K562 (cell line): ENCODE results near the gene DHX40. TPM values are rescaled to one million over a fixed set of nuclear protein-coding genes. Genes with fewer than 3 reads are reported as not detected.

Experiments
- ADNP ChIP-seq: fragments of 200-800 bp; sonication (Bioruptor generic); IDR thresholded peaks from 2 replicates; pipeline ENCODE4 v1.6.1; 2016; ENCODE audit warnings: missing genetic modification characterization, missing compliant biosample characterization
- CBFA2T3 ChIP-seq: fragments of 450-650 bp; IDR thresholded peaks from 2 replicates; pipeline ENCODE4 v1.6.1; 2017
- ELF2 ChIP-seq: fragments of 250-450 bp; sonication (Bioruptor Pico); IDR thresholded peaks from 2 replicates; pipeline ENCODE4 v1.5.0; 2021; ENCODE audit warnings: mild to moderate bottlenecking
- FOXM1 ChIP-seq, 2 experiments: fragments of 450-650 bp in 1 of 2; sonication (generic) in 1 of 2; formaldehyde crosslinking in 1 of 2; IDR thresholded peaks; 2 replicates each; pipeline versions ENCODE4 v1.6.1 to v1.9.0; 2017 to 2022; ENCODE audit warnings: low read depth in 2 of 2, mild to moderate bottlenecking in 2 of 2, missing genetic modification reagents in 1 of 2, moderate library complexity in 1 of 2
- FUS ChIP-seq: fragments of 200-400 bp; formaldehyde crosslinking; optimal IDR thresholded peaks from 2 replicates; pipeline ENCODE3; 2017; ENCODE audit warnings: low read depth, low read length
- JUND ChIP-seq, 2 experiments: IDR thresholded peaks; 2 replicates in 1 of 2; 3 replicates in 1 of 2; pipeline ENCODE4 v1.6.1; 2011; ENCODE audit warnings: borderline replicate concordance in 2 of 2, low read depth in 2 of 2, low read length in 2 of 2, improper control_type of control experiment in 1 of 2, missing biosample characterization in 1 of 2, missing genetic modification characterization in 1 of 2, missing genetic modification reagents in 1 of 2
- MAFG ChIP-seq: fragments of 450-650 bp; conservative IDR thresholded peaks from 2 replicates; pipeline ENCODE4 v1.6.1; 2016; ENCODE audit warnings: missing genetic modification characterization, missing compliant biosample characterization
- NBN ChIP-seq: fragments of 450-650 bp; IDR thresholded peaks from 2 replicates; pipeline ENCODE4 v1.6.1; 2016; ENCODE audit warnings: low read depth, mild to moderate bottlenecking
- ZNF134 ChIP-seq: fragments of 250-450 bp; sonication (Bioruptor Pico); conservative IDR thresholded peaks from 2 replicates; pipeline ENCODE4 v1.4.0; 2020
- ZNF444 ChIP-seq: fragments of 250-450 bp; sonication (Bioruptor Pico); IDR thresholded peaks from 2 replicates; pipeline ENCODE4 v1.4.0; 2020; ENCODE audit warnings: mild to moderate bottlenecking, moderate library complexity
- polyA plus RNA-seq, 8 experiments: library from polyadenylated mRNA; depleted of rRNA in 4 of 8; stranded (reverse) in 5 of 8; unstranded in 3 of 8; fragments of >200 nt; fragmentation: Nextera tagmentation in 2 of 8; fragmentation: Illumina TruSeq in 1 of 8; extraction: Ambion mirVana in 2 of 8; extraction: Trizol in 1 of 8; gene quantifications; 2 replicates each; pipeline versions ENCODE4 v1.2.1 to v1.2.3, GENCODE V29; 2011 to 2014; ENCODE audit warnings: inconsistent platforms in 1 of 8, missing spikeins in 1 of 8
- total RNA-seq, 7 experiments: library from RNA; depleted of rRNA in 6 of 7; stranded (reverse); fragments of >200 nt in 6 of 7; fragmentation: Illumina TruSeq in 2 of 7; extraction: Trizol in 2 of 7; gene quantifications; 2 replicates each; pipeline versions ENCODE4 v1.2.1 to v1.2.3, GENCODE V29; 2011 to 2021; ENCODE audit warnings: low replicate concordance in 1 of 7
- TF ChIP-seq, protein P1 (sequence below), 2 experiments: fragments of 450-650 bp in 1 of 2; sonication (generic) in 1 of 2; formaldehyde crosslinking in 1 of 2; IDR thresholded peaks in 1 of 2; conservative IDR thresholded peaks in 1 of 2; 2 replicates each; pipeline versions ENCODE4 v1.6.1 to v1.8.1; 2016 to 2023; ENCODE audit warnings: mild to moderate bottlenecking in 2 of 2, moderate library complexity in 2 of 2, inconsistent platforms in 1 of 2, missing genetic modification reagents in 1 of 2
- TF ChIP-seq, protein P2 (sequence below): fragments of 250-450 bp; sonication (Bioruptor Pico); IDR thresholded peaks from 2 replicates; pipeline ENCODE4 v1.5.0; 2021; ENCODE audit warnings: mild to moderate bottlenecking, moderate library complexity
- TF ChIP-seq, protein P3 (sequence below): fragments of 450-650 bp; IDR thresholded peaks from 2 replicates; pipeline ENCODE4 v1.6.1; 2016; ENCODE audit warnings: low read depth

Gene DHX40
- total and polyA plus RNA-seq, 9 of the 15 experiments (the other 6 are each of a cell fraction or from before 2014, with no cell fraction given) = 7.2 to 38.6 (median 18.7) TPM

DNA sequence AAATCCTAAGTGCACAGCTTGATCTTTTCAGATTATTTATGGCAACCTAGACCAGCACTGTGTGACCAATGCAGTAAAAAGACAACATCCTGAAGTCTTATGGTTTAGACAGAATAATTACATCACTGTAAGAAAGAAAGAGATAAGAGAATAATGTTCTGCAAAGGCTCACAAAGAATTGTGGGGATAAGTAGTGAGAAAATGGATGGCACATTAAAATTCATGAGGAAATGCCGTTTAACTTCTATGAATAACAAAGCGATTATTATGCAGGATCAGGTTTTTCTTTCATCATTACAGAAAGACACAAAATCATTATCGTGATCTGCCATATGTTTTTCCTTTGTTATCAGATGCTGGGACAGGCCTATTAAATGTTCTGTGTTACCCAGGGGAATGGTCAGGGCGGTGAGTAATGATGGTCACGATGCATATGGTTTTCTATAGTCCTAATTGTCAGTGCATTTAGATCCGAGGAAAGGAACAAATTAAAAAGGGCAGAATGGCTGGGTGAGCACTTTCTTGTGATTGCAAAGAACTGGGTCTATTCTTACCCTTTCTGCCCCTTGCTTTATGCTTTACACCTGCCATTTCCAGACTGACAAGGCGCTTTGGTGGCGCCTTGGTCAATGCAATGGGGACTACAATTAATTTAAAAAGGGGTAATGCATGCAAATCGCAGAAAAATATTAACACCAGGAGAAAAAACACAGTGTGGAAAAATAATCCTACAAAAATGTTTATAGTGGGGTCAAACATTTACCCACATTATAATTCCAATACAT is 18.1 kb upstream of the DHX40 start (continued):
- TF ChIP-seq, protein P1, sequence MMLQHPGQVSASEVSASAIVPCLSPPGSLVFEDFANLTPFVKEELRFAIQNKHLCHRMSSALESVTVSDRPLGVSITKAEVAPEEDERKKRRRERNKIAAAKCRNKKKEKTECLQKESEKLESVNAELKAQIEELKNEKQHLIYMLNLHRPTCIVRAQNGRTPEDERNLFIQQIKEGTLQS (IDR thresholded peaks at IDR 0.05) = peak; percentile 65; the same call in 1 of the 2 replicates
- TF ChIP-seq, protein P1 (CRISPR knock-in tag; conservative IDR thresholded peaks at IDR 0.05) = no peak
- TF ChIP-seq, protein P2, sequence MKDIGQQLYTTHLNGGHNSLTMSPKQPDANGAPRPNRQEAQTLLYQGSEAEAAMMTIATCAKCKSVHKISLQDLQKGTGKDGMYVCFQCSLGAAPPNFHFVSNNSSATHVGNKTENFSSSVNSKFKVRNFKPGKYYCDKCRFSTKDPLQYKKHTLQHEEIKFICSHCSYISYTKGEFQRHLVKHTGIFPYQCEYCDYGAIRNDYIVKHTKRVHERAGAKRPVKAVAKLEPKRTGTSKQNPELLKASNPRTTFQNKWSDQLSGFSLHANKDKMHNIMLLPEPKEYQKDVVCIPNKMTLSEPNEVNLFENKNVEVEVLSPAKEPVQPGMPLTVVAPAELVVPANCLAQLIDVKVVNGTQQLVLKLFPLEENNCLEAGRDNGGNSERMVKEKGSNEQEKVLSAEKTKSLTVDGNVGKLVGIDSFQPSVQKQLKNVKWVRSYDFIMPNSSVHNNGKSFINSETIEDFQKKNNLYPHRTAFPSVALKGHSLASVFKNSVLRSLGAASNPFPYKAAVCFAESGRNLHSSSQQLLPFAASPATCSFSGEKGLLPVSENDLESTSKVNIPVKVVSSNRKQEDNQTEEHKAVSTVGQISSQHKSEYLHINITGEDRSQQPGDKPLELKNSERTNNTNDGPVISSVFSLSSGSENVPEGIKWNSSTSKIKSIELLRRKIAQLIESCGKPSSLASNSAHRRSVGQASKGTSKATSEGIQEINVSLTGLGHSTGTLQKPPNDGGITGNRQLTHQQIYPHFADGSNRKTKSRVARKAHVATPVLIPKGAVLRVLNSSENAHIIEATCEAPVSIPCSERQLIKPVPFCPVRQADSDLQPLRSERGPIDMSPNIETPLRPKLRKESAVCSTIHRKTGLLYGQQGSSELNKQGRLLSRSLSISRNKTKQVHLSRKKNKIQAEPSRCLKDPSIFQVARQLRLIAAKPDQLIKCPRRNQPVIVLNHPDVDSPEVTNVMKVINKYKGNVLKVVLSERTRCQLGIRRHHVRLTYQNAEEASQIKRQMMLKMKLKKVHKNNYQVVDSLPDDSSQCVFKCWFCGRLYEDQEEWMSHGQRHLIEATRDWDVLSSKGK (CRISPR knock-in tag) = no peak
- TF ChIP-seq FOXM1 (IDR thresholded peaks at IDR 0.05; ENCODE audit: low read depth) (peak; percentile 40; the same call in 1 of the 2 replicates), FOXM1 (CRISPR knock-in tag; IDR thresholded peaks at IDR 0.05; ENCODE audit: low read depth) (no peak), MAFG (peak; percentile 39; the same call in 1 of the 2 replicates), ZNF134 (CRISPR knock-in tag) (no peak), ADNP (tag) (peak; percentile 25; the same call in 1 of the 2 replicates), JUND (IDR thresholded peaks at IDR 0.05; ENCODE audit: borderline replicate concordance, low read depth, low read length) (0 out of 2 replicates have a peak, but pooled peaks have one; percentile 4), JUND (tag; IDR thresholded peaks at IDR 0.05; ENCODE audit: borderline replicate concordance, low read depth, low read length) (no peak), NBN (0 out of 2 replicates have a peak, but pooled peaks have one; percentile 31), FUS (no peak), ELF2 (no peak), CBFA2T3 (peak; percentile 51), ZNF444 (CRISPR knock-in tag) (no peak)
- TF ChIP-seq, protein P3, sequence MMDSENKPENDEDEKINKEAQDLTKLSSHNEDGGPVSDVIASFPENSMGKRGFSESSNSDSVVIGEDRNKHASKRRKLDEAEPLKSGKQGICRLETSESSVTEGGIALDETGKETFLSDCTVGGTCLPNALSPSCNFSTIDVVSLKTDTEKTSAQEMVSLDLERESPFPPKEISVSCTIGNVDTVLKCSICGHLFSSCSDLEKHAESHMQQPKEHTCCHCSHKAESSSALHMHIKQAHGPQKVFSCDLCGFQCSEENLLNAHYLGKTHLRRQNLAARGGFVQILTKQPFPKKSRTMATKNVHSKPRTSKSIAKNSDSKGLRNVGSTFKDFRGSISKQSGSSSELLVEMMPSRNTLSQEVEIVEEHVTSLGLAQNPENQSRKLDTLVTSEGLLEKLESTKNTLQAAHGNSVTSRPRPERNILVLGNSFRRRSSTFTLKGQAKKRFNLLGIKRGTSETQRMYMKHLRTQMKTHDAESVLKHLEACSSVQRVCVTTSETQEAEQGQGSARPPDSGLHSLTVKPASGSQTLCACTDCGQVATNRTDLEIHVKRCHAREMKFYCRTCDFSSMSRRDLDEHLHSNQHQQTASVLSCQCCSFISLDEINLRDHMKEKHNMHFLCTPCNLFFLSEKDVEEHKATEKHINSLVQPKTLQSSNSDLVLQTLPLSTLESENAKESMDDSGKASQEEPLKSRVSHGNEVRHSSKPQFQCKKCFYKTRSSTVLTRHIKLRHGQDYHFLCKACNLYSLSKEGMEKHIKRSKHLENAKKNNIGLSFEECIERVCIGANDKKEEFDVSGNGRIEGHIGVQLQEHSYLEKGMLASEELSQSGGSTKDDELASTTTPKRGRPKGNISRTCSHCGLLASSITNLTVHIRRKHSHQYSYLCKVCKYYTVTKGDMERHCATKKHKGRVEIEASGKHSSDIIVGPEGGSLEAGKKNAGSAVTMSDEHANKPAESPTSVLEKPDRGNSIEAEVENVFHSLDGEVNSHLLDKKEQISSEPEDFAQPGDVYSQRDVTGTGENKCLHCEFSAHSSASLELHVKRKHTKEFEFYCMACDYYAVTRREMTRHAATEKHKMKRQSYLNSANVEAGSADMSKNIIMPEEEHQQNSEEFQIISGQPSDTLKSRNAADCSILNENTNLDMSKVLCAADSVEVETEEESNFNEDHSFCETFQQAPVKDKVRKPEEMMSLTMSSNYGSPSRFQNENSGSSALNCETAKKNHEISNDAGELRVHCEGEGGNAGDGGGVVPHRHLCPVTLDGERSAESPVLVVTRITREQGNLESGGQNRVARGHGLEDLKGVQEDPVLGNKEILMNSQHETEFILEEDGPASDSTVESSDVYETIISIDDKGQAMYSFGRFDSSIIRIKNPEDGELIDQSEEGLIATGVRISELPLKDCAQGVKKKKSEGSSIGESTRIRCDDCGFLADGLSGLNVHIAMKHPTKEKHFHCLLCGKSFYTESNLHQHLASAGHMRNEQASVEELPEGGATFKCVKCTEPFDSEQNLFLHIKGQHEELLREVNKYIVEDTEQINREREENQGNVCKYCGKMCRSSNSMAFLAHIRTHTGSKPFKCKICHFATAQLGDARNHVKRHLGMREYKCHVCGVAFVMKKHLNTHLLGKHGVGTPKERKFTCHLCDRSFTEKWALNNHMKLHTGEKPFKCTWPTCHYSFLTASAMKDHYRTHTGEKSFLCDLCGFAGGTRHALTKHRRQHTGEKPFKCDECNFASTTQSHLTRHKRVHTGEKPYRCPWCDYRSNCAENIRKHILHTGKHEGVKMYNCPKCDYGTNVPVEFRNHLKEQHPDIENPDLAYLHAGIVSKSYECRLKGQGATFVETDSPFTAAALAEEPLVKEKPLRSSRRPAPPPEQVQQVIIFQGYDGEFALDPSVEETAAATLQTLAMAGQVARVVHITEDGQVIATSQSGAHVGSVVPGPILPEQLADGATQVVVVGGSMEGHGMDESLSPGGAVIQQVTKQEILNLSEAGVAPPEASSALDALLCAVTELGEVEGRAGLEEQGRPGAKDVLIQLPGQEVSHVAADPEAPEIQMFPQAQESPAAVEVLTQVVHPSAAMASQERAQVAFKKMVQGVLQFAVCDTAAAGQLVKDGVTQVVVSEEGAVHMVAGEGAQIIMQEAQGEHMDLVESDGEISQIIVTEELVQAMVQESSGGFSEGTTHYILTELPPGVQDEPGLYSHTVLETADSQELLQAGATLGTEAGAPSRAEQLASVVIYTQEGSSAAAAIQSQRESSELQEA = no peak
